IMR-90 (cell line): ENCODE results near the gene TEX53. TPM values are rescaled to one million over a fixed set of nuclear protein-coding genes. Genes with fewer than 3 reads are reported as not detected.

Source experiments
- ATAC-seq: fragments of 200-7000 bp; cut with Tn5 transposase; 2 replicates; pipeline ENCODE4 v1.9.1; 2020; ENCODE audit warnings: low read depth, mild to moderate bottlenecking, moderate library complexity
- BruUV-seq: library from RNA; stranded (reverse); fragments of 400-500 nt; replicated peaks from 2 replicates; lab custom pipeline; 2021; lab: Mats Ljungman, UMichigan
- CTCF ChIA-PET: fragments of 300-600 bp; formaldehyde crosslinking; extraction: SDS; loops from one replicate; lab custom pipeline; 2021; ENCODE audit warnings: antibody characterized with exemption; lab: Yijun Ruan, JAX
- POLR2A ChIA-PET: fragments of 300-600 bp; sonication (Branson Sonifier 250); formaldehyde crosslinking; loops from one replicate; lab custom pipeline; 2022; ENCODE audit warnings: antibody characterized with exemption; ENCODE audit not compliant: unreplicated experiment; lab: Charles Lee
- DNase-seq: peaks from one replicate; pipeline ENCODE4 v3.0.0; 2013
- H2AFZ ChIP-seq: replicated peaks from 2 replicates; pipeline ENCODE3; 2013; ENCODE audit warnings: low read length, mild to moderate bottlenecking; ENCODE audit not compliant: poor library complexity
- H2AK5ac ChIP-seq: 2 replicates; pipeline ENCODE4 v1.6.1; 2013; ENCODE audit warnings: low read depth, low read length, inconsistent platforms
- H2AK9ac ChIP-seq: replicated peaks from 2 replicates; pipeline ENCODE3; 2013; ENCODE audit warnings: mild to moderate bottlenecking, low read depth, low read length, moderate library complexity; ENCODE audit not compliant: poor library complexity
- H2BK120ac ChIP-seq: 2 replicates; pipeline ENCODE4 v1.6.1; 2013; ENCODE audit warnings: low read depth, low read length, inconsistent platforms
- H2BK15ac ChIP-seq: 3 replicates; pipeline ENCODE4 v1.6.1; 2013; ENCODE audit warnings: low read depth, low read length, inconsistent platforms
- H2BK20ac ChIP-seq: 2 replicates; pipeline ENCODE4 v1.6.1; 2013; ENCODE audit warnings: low read depth, mild to moderate bottlenecking, inconsistent platforms, low read length, moderate library complexity
- H2BK5ac ChIP-seq: 2 replicates; pipeline ENCODE4 v1.6.1; 2013; ENCODE audit warnings: mild to moderate bottlenecking, low read depth, low read length, inconsistent platforms; ENCODE audit not compliant: poor library complexity, severe bottlenecking
- H3K14ac ChIP-seq: replicated peaks from 2 replicates; pipeline ENCODE4 v1.6.1; 2013; ENCODE audit warnings: low read depth, low read length, inconsistent platforms
- H3K18ac ChIP-seq: 2 replicates; pipeline ENCODE4 v1.6.1; 2013; ENCODE audit warnings: low read depth, low read length, control low read depth
- H3K23ac ChIP-seq: 2 replicates; pipeline ENCODE4 v1.6.1; 2013; ENCODE audit warnings: low read depth, low read length, inconsistent platforms
- H3K27ac ChIP-seq: 2 replicates; pipeline ENCODE4 v1.5.1; 2013; ENCODE audit warnings: mild to moderate bottlenecking, control low read depth, low read length; ENCODE audit not compliant: insufficient read depth
- H3K27me3 ChIP-seq: 2 replicates; pipeline ENCODE4 v1.6.1; 2013; ENCODE audit warnings: low read length; ENCODE audit not compliant: control insufficient read depth, insufficient read depth
- H3K36me3 ChIP-seq: 2 replicates; pipeline ENCODE4 v1.6.1; 2013; ENCODE audit warnings: low read length, mixed read lengths; ENCODE audit not compliant: control insufficient read depth, insufficient read depth
- H3K4ac ChIP-seq: 2 replicates; pipeline ENCODE4 v1.6.1; 2013; ENCODE audit warnings: low read depth, low read length, inconsistent platforms
- H3K4me1 ChIP-seq: 2 replicates; pipeline ENCODE4 v1.6.1; 2013; ENCODE audit warnings: low read length, mixed read lengths; ENCODE audit not compliant: control insufficient read depth, insufficient read depth
- H3K4me2 ChIP-seq: 2 replicates; pipeline ENCODE4 v1.6.1; 2013; ENCODE audit warnings: low read depth, mild to moderate bottlenecking, control low read depth, low read length, moderate library complexity
- H3K4me3 ChIP-seq: 2 replicates; pipeline ENCODE4 v1.5.1; 2013; ENCODE audit warnings: low read depth, mild to moderate bottlenecking, control low read depth, low read length, moderate library complexity; ENCODE audit not compliant: insufficient read depth
- H3K56ac ChIP-seq: 2 replicates; pipeline ENCODE4 v1.6.1; 2013; ENCODE audit warnings: low read length, inconsistent platforms; ENCODE audit not compliant: insufficient read depth; ENCODE audit errors: extremely low read depth
- H3K79me1 ChIP-seq, 2 experiments: 2 replicates each; pipeline ENCODE4 v1.6.1; 2013; ENCODE audit warnings: low read length in 2 of 2, inconsistent platforms in 1 of 2, low read depth in 1 of 2
- H3K9ac ChIP-seq: 2 replicates; pipeline ENCODE4 v1.6.1; 2013; ENCODE audit warnings: low read depth, low read length, control low read depth
- H3K9me1 ChIP-seq: 2 replicates; pipeline ENCODE4 v1.6.1; 2013; ENCODE audit warnings: low read length, inconsistent platforms; ENCODE audit not compliant: insufficient read depth
- H3K9me3 ChIP-seq: 2 replicates; pipeline ENCODE4 v1.6.1; 2013; ENCODE audit warnings: low read length; ENCODE audit not compliant: control insufficient read depth, insufficient read depth
- H4K20me1 ChIP-seq: 2 replicates; pipeline ENCODE4 v1.6.1; 2013; ENCODE audit warnings: low read length, inconsistent platforms; ENCODE audit not compliant: insufficient read depth
- H4K5ac ChIP-seq: 2 replicates; pipeline ENCODE4 v1.6.1; 2013; ENCODE audit warnings: mild to moderate bottlenecking, low read depth, low read length, control low read depth
- H4K8ac ChIP-seq, 2 experiments: 2 replicates each; pipeline ENCODE4 v1.6.1; 2013; ENCODE audit warnings: low read depth in 2 of 2, low read length in 2 of 2, control low read depth in 1 of 2, inconsistent platforms in 1 of 2
- H4K91ac ChIP-seq: 2 replicates; pipeline ENCODE4 v1.6.1; 2013; ENCODE audit warnings: low read depth, low read length, inconsistent platforms; ENCODE audit not compliant: insufficient read depth
- BHLHE40 ChIP-seq: fragments of 150-350 bp; IDR thresholded peaks from 2 replicates; pipeline ENCODE4 v1.6.1; 2016; ENCODE audit warnings: mild to moderate bottlenecking, low read depth, low read length
- CEBPB ChIP-seq: IDR thresholded peaks from 2 replicates; pipeline ENCODE4 v1.6.1; 2012; ENCODE audit warnings: low read depth, low read length, improper control_type of control experiment
- CHD1 ChIP-seq: IDR thresholded peaks from 2 replicates; pipeline ENCODE4 v1.6.1; 2012; ENCODE audit warnings: low read depth, low read length, improper control_type of control experiment
- ELK1 ChIP-seq: fragments of 150-350 bp; IDR thresholded peaks from 2 replicates; pipeline ENCODE4 v1.6.1; 2016; ENCODE audit warnings: low read depth, mild to moderate bottlenecking, low read length, moderate library complexity, borderline replicate concordance
- FOS ChIP-seq: fragments of 150-350 bp; IDR thresholded peaks from 2 replicates; pipeline ENCODE4 v1.6.1; 2016; ENCODE audit warnings: low read depth, low read length
- MAFK ChIP-seq: IDR thresholded peaks from 2 replicates; pipeline ENCODE4 v1.6.1; 2012; ENCODE audit warnings: low read depth, low read length, improper control_type of control experiment
- MAZ ChIP-seq: IDR thresholded peaks from 2 replicates; pipeline ENCODE4 v1.6.1; 2012; ENCODE audit warnings: low read depth, mild to moderate bottlenecking, low read length, improper control_type of control experiment, moderate library complexity, borderline replicate concordance
- MXI1 ChIP-seq: IDR thresholded peaks from 2 replicates; pipeline ENCODE4 v1.6.1; 2012; ENCODE audit warnings: low read depth, mild to moderate bottlenecking, low read length, moderate library complexity, borderline replicate concordance
- NFE2L2 ChIP-seq: fragments of 150-350 bp; IDR thresholded peaks from 2 replicates; pipeline ENCODE4 v1.6.1; 2016; ENCODE audit warnings: low read depth, mild to moderate bottlenecking, low read length
- POLR2A ChIP-seq: IDR thresholded peaks from 2 replicates; pipeline ENCODE4 v1.6.1; 2012; ENCODE audit warnings: mild to moderate bottlenecking, low read depth, low read length
- RAD21 ChIP-seq: IDR thresholded peaks from 2 replicates; pipeline ENCODE4 v1.6.1; 2012; ENCODE audit warnings: low read length, improper control_type of control experiment
- RCOR1 ChIP-seq: IDR thresholded peaks from 2 replicates; pipeline ENCODE4 v1.6.1; 2012; ENCODE audit warnings: mild to moderate bottlenecking, low read length, improper control_type of control experiment; ENCODE audit not compliant: insufficient replicate concordance
- RFX5 ChIP-seq: IDR thresholded peaks from 2 replicates; pipeline ENCODE4 v1.8.0; 2012; ENCODE audit warnings: low read depth, mild to moderate bottlenecking, low read length, moderate library complexity
- SMC3 ChIP-seq: fragments of 150-350 bp; IDR thresholded peaks from 2 replicates; pipeline ENCODE4 v1.6.1; 2016; ENCODE audit warnings: low read depth, mild to moderate bottlenecking, antibody characterized with exemption, low read length, moderate library complexity
- USF2 ChIP-seq: fragments of 150-350 bp; IDR thresholded peaks from 2 replicates; pipeline ENCODE4 v1.6.1; 2017; ENCODE audit warnings: mild to moderate bottlenecking, antibody characterized with exemption, low read length, low read depth
- WGBS, 2 experiments: methylation state at CpG; one replicate each; pipeline versions ENCODE4 v1.1.5 to v1.1.7; 2013; ENCODE audit warnings: missing lambda C conversion rate in 2 of 2; ENCODE audit not compliant: insufficient read length in 1 of 2; ENCODE audit errors: extremely low coverage in 2 of 2; 5-methylcytosine and 5-hydroxymethylcytosine counted together
- dilution Hi-C: fragments of 300-500 bp; cut with HindIII; formaldehyde crosslinking; loops from one replicate; pipeline ENCODE4 v1.14.3; 2018; ENCODE audit warnings: low sequenced_read_pairs; ENCODE audit not compliant: unreplicated experiment
- in situ Hi-C: fragments of 300-500 bp; cut with MboI; formaldehyde crosslinking; loops from 3 replicates; pipeline ENCODE4 v1.14.3; 2019; ENCODE audit warnings: low sequenced_read_pairs, inconsistent platforms, mixed read lengths
- intact Hi-C: fragments of 100-400 bp; cut with micrococcal nuclease; formaldehyde crosslinking; loops from 2 replicates; pipeline ENCODE4 v1.10.0; 2022
- polyA plus RNA-seq, 3 experiments: library from polyadenylated mRNA; depleted of rRNA; stranded (reverse); fragments of >200 nt; gene quantifications; 2 replicates each; pipeline ENCODE4 v1.2.3, GENCODE V29; 2012; ENCODE audit warnings: low replicate concordance in 1 of 3
- total RNA-seq: library from RNA; depleted of rRNA; stranded (reverse); fragments of >200 nt; gene quantifications from 2 replicates; pipeline ENCODE4 v1.2.3, GENCODE V29; 2012

The TEX53 gene
- total and polyA plus RNA-seq, 2 of the 4 experiments (the other 2 are of a cell fraction): not detected

- in situ Hi-C loops: no loop called here
- peaks cover 10% of the 10 kb centered on the region; the same call in 1 of the 2 replicates for H4K20me1 ChIP-seq
- WGBS, 2 experiments: 80% methylated on average over 1 of the region's 4 CpGs; no CpG with 5 or more reads in 1 of the 2 experiments
These were observed 31.1 kb downstream of the TEX53 start for GRCh38 chr9:114626415-114627020.

More at GRCh38 chr9:114626415-114627020, 31.1 kb downstream of the TEX53 start:
- intact Hi-C loops (no loop called here), dilution Hi-C loops (no loop called here)
- peaks cover 6% of the 10 kb centered on the region for H3K4me1 ChIP-seq
- no TSS peak for BruUV-seq
- H2AK5ac ChIP-seq: no peak overlapping the region
- DNase-seq: no peak
- no peak overlapping the region for H2BK120ac ChIP-seq
- no peak overlapping the region for H3K4me2 ChIP-seq
- H3K9ac ChIP-seq: no peak overlapping the region
- TF ChIP-seq USF2 (no peak), RCOR1 (no peak), MXI1 (no peak), RFX5 (no peak), NFE2L2 (no peak), MAZ (no peak), POLR2A (no peak), CEBPB (no peak), SMC3 (no peak), ELK1 (no peak), BHLHE40 (no peak), RAD21 (no peak), MAFK (no peak), FOS (no peak), CHD1 (no peak)
- ChIA-PET CTCF (no interaction called here), POLR2A (no interaction called here)
- no peak overlapping the region for H2BK15ac ChIP-seq
- H3K14ac ChIP-seq: no peak overlapping the region
- no peak for ATAC-seq
- no peak overlapping the region for H3K27ac ChIP-seq
- H4K8ac ChIP-seq: no peak overlapping the region
- H4K91ac ChIP-seq: no peak overlapping the region
- peaks cover 24% of the 10 kb centered on the region for H3K36me3 ChIP-seq
- H3K9me3 ChIP-seq: no peaks in the 10 kb centered on the region
- H3K56ac ChIP-seq: no peak overlapping the region
- no peak overlapping the region for H2AFZ ChIP-seq
- H2AK9ac ChIP-seq: no peak overlapping the region
- no peak overlapping the region for H2BK5ac ChIP-seq
- H3K4ac ChIP-seq: no peak overlapping the region
- H2BK20ac ChIP-seq: no peak overlapping the region
- peaks cover 8% of the 10 kb centered on the region; the same call in 1 of the 2 replicates for H3K9me1 ChIP-seq
- H3K27me3 ChIP-seq: no peaks in the 10 kb centered on the region
- no peak overlapping the region for H4K5ac ChIP-seq
- H3K18ac ChIP-seq: no peak overlapping the region
- no peak overlapping the region for H3K4me3 ChIP-seq
- H3K23ac ChIP-seq: no peak overlapping the region
- peaks cover 0 to 6% of the 10 kb centered on the region in 2 experiments; a peak in 2 of 4 replicates for H3K79me1 ChIP-seq
